Lung (tissue), 12 donors: Measurements from ENCODE around the gene TLCD2. TPM values are rescaled to one million over a fixed set of nuclear protein-coding genes. Genes with fewer than 3 reads are reported as not detected.

Source experiments
- ATAC-seq: fragments of 200-7000 bp; cut with Tn5 transposase; one replicate; pipeline ENCODE4 v1.9.1; 2020; ENCODE audit warnings: moderate number of reproducible peaks; ENCODE audit not compliant: insufficient read depth, low FRiP score
- DNase-seq, 3 donors: peaks; one replicate each; pipeline ENCODE4 v3.0.0-alpha.2; 2013 to 2017
- H3K27ac ChIP-seq, 2 donors: one replicate each; pipeline ENCODE4 v1.5.1; 2013; ENCODE audit warnings: mild to moderate bottlenecking in 2 of 2, moderate library complexity in 2 of 2, control low read depth in 1 of 2, inconsistent platforms in 1 of 2, low read depth in 1 of 2, low read length in 1 of 2
- H3K27me3 ChIP-seq, 3 donors: one replicate each; pipeline ENCODE4 v1.5.1; 2013; ENCODE audit warnings: low read length in 2 of 3; ENCODE audit not compliant: control insufficient read depth in 3 of 3, insufficient read depth in 3 of 3
- H3K36me3 ChIP-seq, 4 donors: one replicate each; pipeline ENCODE4 v1.5.1; 2013; ENCODE audit warnings: low read length in 4 of 4, mild to moderate bottlenecking in 1 of 4, moderate library complexity in 1 of 4; ENCODE audit not compliant: control insufficient read depth in 4 of 4, insufficient read depth in 4 of 4
- H3K4me1 ChIP-seq, 5 donors: one replicate each; pipeline ENCODE4 v1.5.1; 2013; ENCODE audit warnings: low read length in 5 of 5, mild to moderate bottlenecking in 2 of 5, moderate library complexity in 1 of 5; ENCODE audit not compliant: control insufficient read depth in 5 of 5, insufficient read depth in 5 of 5
- H3K4me3 ChIP-seq: one replicate; pipeline ENCODE4 v1.5.1; 2013; ENCODE audit warnings: mild to moderate bottlenecking, control low read depth, moderate library complexity
- H3K9ac ChIP-seq, 2 donors: one replicate each; pipeline ENCODE4 v1.5.1; 2013; ENCODE audit warnings: low read length in 2 of 2, control low read depth in 1 of 2; ENCODE audit not compliant: insufficient read depth in 1 of 2
- H3K9me3 ChIP-seq, 4 donors: one replicate each; pipeline ENCODE4 v1.5.1; 2013; ENCODE audit warnings: low read length in 3 of 4, mild to moderate bottlenecking in 1 of 4, moderate library complexity in 1 of 4; ENCODE audit not compliant: control insufficient read depth in 4 of 4, insufficient read depth in 3 of 4
- CTCF ChIP-seq: IDR thresholded peaks from 2 replicates; pipeline ENCODE4 v1.5.1; 2012; ENCODE audit warnings: mild to moderate bottlenecking; ENCODE audit errors: control extremely low read depth, extremely low read depth
- WGBS, 2 donors: extraction: QIAGEN DNeasy Blood & Tissue Kit; methylation state at CpG; one replicate each; pipeline ENCODE4 v1.1.7; 2013; 5-methylcytosine and 5-hydroxymethylcytosine counted together
- polyA plus RNA-seq, 2 donors: library from polyadenylated mRNA; stranded (reverse); fragments of 200-250 nt; gene quantifications; one replicate each; pipeline ENCODE4 v1.2.1, GENCODE V29; 2013
- total RNA-seq, 2 donors: library from RNA; depleted of rRNA in 1 of 2; stranded (reverse); fragments of >200 nt in 1 of 2; gene quantifications; one replicate each; pipeline ENCODE4 v1.2.1, GENCODE V29; 2014 to 2021
- donor health status: control.
- donor health status: control.
- donor health status: Bipolar disorder and iron deficiency.
- donor health status: healthy.
- donor health status: DM: yes; HTN: yes; CAD: no.

Gene TLCD2
- total and polyA plus RNA-seq, 4 donors: 4.4 to 16.1 (median 9.8) TPM

DNA sequence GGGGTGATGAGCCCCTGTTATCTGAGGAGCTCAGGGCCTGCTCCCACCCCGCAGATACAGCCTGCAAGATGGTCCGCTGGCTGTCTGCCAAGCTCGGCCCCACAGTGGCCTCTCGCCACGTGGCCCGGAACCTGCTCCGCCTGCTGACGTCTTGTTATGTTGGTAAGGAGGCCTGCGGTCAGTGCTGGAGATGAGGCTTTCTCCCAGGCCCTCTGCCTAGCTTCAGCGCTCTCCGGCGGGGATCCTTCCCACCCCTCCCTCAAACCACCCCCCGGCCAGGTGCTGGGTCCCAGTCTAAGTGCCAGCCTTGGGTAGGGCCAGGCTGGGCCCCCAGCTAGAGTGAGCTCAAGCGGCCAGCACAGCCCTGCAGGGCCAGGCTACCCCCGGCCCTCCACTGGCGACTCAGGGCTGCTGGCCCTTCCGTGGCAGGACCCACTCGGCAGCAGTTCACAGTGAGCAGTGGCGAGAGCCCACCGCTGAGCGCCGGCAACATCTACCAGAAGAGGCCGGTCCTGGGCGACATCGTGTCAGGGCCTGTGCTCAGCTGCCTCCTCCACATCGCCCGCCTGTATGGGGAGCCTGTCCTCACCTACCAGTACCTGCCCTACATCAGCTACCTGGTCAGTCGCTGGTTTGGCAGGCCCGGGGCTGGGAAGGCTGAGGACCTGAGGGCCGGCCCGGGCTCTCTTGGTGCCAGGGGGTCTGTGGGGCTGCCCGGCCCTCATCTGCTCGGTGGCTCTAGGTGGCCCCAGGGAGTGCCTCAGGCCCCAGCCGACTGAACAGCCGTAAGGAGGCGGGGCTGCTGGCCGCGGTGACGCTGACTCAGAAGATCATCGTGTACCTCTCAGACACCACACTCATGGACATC lies 20.4 kb upstream of the TLCD2 start:
- WGBS, 2 donors: 80 to 86% methylated on average over 39 to 40 of the region's 40 CpGs
- H3K9me3 ChIP-seq: no peaks in the 10 kb centered on the region
- no peak overlapping the region for H3K9ac ChIP-seq
- no peak for TF ChIP-seq CTCF
- H3K27me3 ChIP-seq: no peaks in the 10 kb centered on the region
- H3K27ac ChIP-seq: peak overlapping the region; percentile 43 to 83
- H3K36me3 ChIP-seq: peaks cover 0 to 63% (median 5%) of the 10 kb centered on the region in 4 donors
- no peak overlapping the region for H3K4me3 ChIP-seq
- H3K4me1 ChIP-seq: peaks cover 0 to 15% (median 0%) of the 10 kb centered on the region in 5 donors
- ATAC-seq: no peak
- DNase-seq: peak; percentile 76 to 89 (median 86)

DNA sequence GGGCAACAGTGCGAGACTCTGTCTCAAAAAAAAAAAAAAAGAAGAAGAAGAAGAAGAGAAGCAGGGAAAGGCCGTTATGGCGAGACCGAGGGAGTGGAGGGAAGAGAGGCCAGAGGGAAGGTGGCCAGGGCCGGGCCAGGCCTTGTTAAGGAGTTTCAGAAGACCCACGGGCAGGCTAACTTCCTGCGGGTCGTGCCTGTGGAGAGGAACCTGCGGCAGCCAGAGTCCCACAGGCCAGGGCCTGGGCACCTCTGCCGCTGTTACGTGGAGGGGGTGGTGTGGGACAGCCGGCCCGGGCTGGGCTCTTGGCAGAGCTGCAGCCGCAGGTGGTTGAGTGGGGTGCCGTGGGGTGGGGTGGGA lies 19.8 kb upstream of the TLCD2 start:
- Histone ChIP-seq H3K27me3 (no peaks in the 10 kb centered on the region), H3K9me3 (no peaks in the 10 kb centered on the region), H3K9ac (no peak overlapping the region), H3K27ac (peak overlapping the region in 1 of 2 donors; percentile 74), H3K4me3 (no peak overlapping the region), H3K36me3 (peaks cover 0 to 61% (median 5%) of the 10 kb centered on the region in 4 donors), H3K4me1 (peaks cover 0 to 20% (median 0%) of the 10 kb centered on the region in 5 donors)
- no peak for TF ChIP-seq CTCF
- DNase-seq: no peak
- WGBS, 2 donors: 50 to 65% methylated on average over 14 to 15 of the region's 15 CpGs
- ATAC-seq: no peak

DNA sequence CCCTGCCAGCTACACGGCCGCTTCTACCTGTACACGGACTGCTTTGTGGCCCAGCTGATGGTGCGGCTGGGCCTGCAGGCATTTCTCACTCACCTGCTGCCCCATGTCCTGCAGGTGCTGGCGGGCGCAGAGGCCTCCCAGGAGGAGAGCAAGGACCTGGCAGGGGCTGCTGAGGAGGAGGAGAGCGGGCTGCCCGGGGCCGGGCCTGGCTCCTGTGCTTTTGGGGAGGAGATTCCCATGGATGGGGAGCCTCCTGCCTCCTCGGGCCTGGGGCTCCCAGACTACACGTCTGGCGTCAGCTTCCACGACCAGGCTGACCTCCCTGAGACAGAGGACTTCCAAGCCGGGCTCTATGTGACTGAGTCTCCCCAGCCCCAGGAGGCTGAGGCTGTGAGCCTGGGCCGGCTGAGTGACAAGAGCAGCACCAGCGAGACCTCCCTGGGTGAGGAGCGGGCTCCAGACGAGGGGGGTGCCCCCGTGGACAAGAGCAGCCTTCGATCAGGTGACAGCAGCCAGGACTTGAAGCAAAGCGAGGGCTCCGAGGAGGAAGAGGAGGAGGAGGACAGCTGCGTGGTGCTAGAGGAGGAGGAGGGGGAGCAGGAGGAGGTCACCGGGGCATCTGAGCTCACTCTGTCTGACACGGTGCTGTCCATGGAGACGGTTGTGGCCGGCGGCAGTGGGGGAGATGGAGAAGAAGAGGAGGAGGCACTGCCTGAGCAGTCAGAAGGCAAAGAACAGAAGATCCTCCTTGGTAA lies 17.9 kb upstream of the TLCD2 start:
- Histone ChIP-seq H3K27me3 (no peaks in the 10 kb centered on the region), H3K4me3 (no peak overlapping the region), H3K27ac (no peak overlapping the region), H3K9ac (no peak overlapping the region), H3K36me3 (peaks cover 0 to 46% (median under 1%) of the 10 kb centered on the region in 4 donors), H3K9me3 (no peaks in the 10 kb centered on the region), H3K4me1 (peaks cover 0 to 24% (median 0%) of the 10 kb centered on the region in 5 donors)
- DNase-seq (no peak), ATAC-seq (no peak)
- 91 to 93% methylated on average over 28 of the region's 28 CpGs for WGBS, 2 donors
- TF ChIP-seq CTCF: no peak
